GM18517 (cell line): ENCODE data around the gene GLS2.
A peak's percentile ranks its signal among the peaks of the same experiment; 100 is the strongest.
"Not testable (repeated sequence)": the region's sequence is repeated elsewhere in the genome, so short reads cannot be mapped to it uniquely, and the experiment has no call there.

ENCODE experiments used
- ATAC-seq: cut with Tn5 transposase; IDR thresholded peaks from one replicate; pipeline ENCODE4 v1.9.1; 2021; ENCODE audit warnings: mild to moderate bottlenecking, moderate library complexity; ENCODE audit not compliant: unreplicated experiment

The GLS2 gene

DNA sequence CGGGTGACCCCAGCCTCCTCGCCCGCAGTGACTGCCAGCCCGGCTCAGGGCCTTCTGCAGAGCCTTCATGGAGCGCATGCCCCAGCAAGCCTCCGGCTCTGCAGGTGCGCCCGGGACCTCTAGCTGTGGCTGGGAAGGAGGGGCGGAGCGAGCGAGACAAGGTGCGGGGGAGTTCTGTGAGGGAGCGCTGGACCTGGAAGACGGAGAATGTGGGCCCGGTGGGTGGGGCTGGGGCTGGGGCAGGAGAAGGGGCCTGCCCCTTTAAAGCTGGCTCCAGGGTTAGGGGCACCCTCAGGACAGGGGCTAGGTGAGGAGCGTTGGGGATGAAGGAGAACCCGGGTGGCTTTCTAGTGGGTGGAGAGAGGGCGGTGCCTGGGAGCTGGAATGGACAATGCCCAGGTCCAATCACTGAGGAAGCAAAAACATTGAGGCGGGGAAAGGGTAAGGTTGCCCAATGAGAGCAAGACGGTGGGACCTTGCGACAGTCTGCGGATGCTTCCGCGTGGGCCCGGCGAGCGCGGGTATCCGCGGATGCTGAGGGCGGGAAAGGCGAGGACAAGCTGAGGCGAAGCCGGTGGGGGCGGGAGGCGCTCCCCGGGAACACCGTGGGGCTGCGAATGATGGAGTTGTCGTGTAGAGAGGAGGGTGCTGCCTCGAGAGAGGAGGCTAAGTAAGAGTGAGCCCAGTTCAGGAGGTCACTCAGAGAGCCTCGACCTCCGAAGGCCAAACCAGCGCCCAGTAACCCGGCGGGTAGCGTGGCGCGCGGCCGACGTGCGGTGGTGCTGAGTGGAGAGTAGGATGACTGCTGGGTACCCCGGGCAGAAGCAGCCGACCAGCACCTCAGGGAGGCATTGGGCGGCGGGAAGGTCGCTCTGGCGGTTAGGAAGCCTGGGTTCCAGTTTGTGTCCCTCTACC lies at the start of gene GLS2:
Gene GLS2 (minus strand): TSS at position 121 of the 915 bp plus-strand sequence. CDS start 43 bp downstream, at position 78.
- peak; percentile 94 for ATAC-seq

DNA sequence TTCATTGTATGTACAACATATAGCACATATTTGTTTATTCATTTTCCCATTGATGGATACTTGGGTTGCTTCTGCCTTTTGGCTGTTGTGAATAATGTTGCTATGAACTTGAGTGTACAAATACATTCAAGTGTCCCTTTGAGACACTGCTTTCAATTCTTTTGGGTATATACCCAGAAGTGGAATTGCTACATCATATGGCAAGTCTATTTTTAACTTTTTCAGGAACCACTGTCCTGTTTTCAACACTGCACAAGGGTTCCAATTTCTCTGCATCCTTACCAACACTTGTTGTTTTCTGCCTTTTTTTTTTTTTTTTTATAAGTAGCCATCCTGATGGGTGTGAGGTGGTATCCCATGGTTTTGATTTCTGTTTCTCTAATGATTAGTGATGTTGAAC lies 49.6 kb upstream of the GLS2 start:
- ATAC-seq = no peak

DNA sequence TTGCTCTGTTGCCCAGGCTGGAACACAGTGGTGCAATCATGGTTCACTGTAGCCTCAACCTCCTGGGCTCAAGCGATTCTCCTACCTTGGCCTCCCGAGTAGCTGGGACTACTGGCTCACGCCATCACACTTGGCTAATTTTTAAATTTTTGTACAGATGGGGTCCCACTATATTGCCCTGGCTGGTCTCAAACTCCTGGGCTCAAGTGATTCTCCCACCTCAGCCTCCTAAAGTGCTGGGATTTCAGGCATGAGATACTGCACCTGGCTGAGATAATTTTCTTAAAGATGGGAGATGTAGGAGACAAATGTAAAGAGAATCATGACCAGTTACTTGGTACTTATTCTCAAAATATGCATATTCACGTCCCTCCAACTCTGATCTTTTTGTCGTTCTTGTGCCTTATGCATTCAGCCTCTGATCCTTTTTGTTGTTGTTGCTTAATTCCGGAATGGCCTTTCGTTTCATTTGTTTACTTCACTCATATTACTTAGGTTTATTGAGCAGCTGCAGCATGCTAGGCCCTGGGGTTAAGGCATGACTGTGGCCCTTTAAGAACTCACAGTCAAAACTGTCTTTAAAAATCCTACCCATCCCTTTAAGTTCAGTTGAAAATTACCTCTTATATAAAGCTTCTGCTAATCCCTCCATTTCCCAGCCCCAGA lies 42.6 kb upstream of the GLS2 start:
- no peak for ATAC-seq

DNA sequence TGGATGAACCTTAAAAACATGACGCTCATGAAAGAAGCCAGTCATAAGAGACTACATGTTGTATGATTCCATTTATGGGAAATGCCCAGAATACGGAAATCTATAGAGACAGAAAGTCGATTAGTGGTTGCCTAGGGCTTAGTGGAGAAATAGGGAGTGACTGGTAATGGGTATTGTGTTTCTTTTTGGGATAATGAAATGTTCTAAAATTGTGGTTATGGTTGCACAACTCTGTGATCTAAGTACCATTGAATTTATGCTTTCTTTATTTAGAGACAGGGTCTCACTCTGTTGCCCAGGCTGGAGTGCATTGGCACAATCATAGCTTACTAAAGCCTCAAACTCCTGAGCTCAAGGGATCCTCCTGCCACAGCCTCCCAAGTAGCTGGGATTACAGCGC lies 41.7 kb upstream of the GLS2 start:
- ATAC-seq = no peak

DNA sequence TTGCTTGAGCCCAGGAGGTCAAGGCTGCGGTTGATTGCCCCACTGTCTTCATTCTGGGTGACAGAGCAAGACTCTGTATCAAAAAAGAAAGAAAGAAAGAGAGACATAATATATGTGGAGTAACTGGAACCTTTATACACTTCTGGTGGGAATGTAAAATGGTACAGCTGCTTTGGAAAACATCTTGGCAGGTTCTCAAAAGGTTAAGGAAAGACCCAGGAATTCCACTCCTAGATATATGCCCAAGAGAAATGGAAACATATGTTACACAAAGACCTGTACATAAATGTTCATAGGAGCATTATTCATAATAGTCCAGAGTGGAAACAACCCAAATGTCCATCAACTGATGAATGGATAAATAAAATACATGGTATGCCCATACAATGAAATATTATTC lies 40.9 kb upstream of the GLS2 start:
- no peak for ATAC-seq

DNA sequence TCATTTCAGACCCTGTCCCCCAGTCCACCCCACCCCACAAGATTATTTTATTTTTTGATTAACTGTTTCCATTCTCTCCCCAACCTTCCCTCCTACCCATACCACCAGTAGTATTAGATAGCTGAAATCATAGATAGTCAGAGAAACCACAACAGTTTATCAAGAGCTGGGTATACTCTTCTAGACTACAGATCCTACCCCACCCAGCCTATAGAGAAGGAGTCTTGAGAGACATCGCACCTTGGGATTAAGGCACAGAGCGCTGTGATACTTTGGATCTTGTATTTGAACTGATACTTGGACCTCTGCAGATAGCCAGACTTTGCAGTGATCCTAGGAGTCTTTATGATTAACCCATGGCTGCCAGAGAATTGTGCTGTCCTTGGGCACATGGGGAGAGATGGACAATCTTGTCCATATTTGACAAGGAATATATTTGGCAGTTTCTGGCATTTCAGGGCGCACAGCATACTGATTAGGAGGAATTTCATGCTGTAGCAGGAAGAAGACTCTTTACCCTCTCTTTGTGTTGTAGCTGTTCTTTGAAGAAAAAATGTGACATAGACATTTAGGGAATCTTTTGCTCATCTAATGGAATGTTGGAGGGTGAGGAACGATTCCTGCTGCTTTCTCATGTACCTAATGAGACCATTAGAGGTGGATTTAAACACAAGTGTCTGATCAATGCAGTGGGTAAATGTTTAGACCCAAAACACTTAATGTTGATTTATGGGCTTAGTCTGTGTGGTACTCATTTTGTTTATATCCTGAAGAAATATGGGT lies 34.6 kb upstream of the GLS2 start:
- ATAC-seq = no peak

DNA sequence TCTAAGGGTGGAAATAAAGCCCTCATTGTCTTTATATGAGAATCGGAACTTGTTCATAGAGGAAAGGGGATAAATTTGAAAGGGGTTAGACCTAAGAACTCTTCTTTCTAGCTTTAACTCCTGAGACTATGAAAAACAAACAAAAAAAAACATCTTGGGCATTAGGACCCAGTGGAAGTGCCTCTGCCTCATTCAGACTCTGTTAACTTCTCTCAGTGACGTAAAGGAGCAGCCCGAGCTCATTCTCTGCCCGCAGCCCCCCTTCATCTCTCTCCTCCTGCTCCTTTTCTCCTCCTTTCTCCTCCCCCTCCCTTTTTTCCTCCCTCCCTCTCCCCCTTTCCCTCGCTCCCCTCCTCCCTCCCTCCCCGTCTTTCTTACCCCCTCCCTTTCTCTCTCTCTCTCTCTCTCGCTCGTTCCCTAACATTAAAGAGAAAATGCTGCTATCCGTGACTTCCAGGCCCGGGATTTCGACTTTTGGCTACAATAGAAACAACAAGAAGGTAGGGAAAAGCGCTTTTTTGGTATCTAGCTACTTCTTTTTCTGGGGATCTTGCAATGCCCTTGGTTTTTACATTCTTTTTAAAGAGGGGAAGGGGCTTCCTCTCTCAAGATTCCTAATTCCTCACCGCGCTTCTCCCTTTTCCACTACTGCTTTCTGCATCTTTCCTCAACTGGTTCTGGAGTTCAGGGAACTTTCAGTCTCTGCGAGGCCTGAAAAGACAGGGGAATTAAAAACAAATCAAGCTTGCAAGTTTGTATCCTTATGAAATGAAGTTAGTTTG lies 33.8 kb upstream of the GLS2 start, which contains the start of gene RBMS2:
Gene RBMS2 (plus strand): TSS at position 231 of the 782 bp plus-strand sequence. CDS start 204 bp downstream, at position 435.
- ATAC-seq = no peak

DNA sequence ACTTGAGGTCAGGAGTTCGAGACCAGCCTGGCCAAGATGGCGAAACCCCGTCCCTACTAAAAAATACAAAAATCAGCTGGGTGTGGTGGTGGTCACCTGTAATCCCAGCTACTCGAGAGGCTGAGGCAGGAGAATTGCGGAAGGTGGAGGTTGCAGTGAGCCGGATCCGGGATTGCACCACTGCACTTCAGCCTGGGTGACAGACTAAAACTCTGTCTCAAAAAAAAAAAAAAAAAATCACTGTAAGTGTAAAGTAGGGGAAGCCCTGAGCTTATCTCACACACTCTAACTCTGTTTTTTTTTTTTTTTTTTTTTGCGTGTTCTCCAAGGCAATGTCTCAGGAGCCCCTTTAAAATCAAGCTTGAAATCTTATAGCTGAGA lies 33.2 kb upstream of the GLS2 start:
- no peak for ATAC-seq

DNA sequence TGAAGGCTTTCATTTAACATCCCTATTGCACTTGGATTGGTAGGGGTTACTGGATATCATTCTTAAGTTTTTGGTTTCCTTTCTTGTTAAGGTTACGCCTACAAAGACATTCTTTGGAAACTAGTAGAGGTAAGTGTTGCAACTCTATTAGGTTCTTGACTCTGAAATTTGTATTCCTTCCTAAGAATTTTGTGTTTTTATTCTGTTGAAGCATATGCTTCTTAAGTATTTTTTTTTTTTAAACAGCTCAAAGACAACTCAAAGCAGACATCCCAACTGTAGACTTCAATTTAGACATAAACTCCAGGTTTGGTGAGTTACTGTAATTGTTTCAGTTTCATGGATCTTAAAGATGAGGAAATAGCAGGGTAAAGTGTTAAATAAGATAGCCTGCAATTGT lies 32.5 kb upstream of the GLS2 start:
- ATAC-seq = no peak

DNA sequence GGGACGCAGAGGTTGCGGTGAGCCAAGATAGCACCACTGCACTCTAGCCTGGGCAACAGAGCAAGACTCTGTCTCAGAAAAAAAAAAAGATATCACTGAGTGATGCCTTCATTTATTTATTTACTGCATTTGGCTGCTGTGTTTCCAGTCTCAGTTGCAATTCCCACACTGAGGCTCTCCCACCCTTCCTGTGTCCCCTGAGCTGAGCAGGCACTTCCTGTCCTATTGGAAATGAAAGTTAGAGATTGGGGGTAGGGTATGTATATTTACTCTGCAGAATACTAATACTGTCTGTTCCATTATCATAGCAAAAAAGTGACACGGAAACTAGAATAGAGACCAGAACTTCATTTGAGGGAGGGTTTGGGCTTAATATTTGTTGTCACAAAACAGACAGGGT lies 32.1 kb upstream of the GLS2 start:
- no peak for ATAC-seq

DNA sequence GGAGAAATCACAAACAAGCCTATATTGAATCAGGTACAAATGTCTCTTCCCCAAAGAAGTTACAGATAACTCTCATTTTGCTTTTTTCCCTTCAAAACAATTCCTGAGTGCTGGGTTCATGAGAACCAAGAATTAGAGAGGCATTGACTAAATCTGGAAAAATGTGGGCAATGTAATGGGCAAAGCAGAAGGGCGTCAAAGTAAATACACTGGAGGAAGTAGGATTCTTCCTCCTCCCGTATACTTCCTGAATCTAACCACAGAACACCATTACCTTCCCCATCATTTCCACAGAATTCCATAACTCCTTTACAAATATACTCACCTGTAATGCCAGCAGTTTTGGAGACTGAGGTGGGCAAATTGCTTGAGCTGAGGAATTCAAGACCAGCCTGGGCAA lies 30.6 kb upstream of the GLS2 start:
- no peak for ATAC-seq

DNA sequence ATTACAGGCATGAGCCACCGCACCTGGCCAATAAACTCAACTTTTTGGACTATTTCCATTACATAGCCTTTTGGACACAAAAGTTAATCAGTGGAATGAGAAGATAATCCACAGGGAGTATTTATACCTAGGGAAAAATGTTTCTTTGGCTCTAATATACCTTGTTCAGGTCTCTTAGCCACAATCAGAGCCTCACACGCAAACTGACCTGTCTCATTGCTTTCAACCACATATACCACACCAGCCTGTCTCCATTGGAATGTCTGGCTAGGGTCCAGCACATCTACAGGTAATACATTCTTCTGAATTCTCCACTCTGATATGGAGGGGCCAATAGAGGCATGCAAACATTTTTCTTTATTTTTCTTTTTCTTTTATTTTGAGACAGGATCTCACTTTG lies 29.9 kb upstream of the GLS2 start:
- no peak for ATAC-seq

DNA sequence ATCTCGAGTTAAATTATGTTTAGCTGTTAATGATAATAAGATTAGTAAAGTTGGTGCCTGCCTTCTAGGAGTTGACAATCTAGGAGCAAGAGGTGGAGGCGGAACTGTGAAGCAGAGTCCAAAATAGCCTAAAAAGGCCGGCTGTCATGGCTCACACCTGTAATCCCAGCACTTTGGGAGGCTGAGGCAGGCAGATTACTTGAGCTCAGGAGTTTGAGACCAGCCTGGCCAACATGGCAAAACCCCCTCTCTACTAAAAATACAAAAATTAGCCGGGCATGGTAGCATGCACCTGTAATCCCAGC lies 26.0 kb upstream of the GLS2 start:
- ATAC-seq = not testable (repeated sequence)

DNA sequence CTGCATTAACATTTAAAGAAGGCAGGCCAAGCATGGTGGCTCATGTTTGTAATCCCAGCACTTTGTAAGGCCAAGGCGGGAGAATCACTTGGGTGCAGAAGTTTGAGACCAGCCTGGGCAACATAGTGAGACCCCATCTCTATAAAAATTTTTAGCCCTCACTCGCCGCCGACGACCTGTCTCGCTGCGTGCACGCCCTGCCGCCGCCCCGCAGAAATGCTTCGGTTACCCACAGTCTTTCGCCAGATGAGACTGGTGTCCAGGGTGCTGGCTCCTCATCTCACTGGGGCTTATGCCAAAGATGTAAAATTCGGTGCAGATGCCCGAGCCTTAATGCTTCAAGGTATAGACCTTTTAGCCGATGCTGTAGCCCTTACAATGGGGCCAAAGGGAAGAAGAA lies 22.8 kb upstream of the GLS2 start:
- ATAC-seq = no peak

DNA sequence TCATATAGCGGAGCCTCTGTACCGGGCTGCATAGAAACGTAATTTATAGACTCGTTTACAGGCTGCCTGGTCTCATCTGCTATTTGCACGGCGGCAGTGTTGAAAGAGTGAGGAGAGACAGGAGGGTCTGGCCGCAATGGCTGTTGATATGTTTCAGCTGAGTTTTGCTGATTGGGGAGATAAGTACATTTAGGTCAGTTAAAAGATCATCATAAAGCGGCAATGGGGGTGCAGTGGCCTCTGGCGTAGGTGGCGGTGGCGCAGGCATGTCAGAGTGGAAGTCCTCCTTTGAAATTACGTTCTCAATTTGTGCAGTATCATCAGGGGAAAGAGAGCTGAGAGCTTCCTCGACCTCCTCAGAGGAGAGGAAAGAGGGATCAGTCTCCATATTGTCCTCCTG lies 11.9 kb upstream of the GLS2 start:
- ATAC-seq = not testable (repeated sequence)

DNA sequence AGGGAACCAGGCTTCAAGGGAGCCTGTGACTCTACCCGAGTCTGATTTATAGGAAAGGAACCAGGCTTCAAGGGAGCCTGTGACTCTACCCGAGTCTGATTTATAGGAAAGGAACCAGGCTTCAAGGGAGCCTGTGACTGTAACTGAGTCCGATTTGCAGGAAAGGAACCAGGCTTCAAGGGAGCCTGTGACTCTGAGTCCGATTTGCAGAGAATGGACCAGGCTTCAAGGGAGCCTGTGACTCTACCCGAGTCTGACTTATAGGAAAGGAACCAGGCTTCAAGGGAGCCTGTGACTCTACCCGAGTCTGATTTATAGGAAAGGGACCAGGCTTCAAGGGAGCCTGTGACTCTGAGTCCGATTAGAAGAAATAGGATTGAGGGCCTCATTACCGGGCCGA lies 11.5 kb upstream of the GLS2 start:
- ATAC-seq = not testable (repeated sequence)

DNA sequence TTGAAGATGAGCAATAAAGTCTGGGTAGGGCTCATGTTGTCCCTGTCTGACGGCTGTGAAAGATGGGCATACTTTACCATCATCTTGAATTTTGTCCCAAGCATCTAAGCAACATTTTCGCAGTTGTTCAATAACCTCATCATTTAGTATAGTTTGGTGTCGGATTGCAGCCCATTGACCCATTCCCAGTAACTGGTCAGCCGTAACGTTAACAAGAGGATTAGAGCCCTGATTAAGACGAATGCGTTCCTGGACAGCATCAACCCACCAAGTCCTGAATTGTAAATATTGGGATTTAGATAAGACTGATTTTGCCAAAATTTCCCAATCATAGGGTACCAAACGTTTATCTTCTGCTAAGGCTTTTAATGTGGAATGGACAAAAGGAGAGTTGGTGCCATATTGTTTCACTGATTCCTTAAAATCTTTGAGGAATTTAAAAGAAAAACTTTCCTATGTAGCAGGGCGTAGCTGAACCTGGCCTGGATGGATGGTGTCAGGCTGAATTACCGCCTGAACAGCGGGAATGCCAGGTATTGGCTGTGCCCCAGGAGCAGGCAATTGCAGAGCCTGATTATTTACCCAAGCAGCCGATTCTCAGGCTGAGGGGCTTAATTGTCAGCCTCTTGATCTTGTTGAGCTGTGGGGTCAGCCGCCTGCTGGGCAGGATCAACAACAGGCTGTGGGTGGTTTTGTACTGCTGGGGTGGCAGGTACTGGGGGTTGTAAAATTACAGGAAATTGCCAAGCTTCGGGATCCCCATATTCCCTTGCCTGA lies 10.4 kb upstream of the GLS2 start:
- ATAC-seq = not testable (repeated sequence)

DNA sequence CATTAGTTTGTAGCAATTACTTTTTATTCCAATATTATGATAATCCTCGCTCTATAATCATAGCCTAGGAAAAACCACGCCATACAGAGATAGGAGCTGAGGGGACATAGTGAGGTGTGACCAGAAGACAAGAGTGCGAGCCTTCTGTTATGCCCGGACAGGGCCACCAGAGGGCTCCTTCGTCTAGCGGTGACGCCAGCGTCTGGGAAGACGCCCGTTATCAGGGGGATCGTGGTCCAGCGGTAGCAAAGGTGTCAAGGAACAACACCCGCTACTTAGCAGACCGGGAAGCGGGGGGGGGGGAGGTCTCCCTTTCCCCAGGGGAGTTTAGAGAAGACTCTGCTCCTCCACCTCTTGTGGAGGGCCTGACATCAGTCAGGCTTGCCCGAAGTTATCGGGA lies 8.7 kb upstream of the GLS2 start:
- not testable (repeated sequence) for ATAC-seq

DNA sequence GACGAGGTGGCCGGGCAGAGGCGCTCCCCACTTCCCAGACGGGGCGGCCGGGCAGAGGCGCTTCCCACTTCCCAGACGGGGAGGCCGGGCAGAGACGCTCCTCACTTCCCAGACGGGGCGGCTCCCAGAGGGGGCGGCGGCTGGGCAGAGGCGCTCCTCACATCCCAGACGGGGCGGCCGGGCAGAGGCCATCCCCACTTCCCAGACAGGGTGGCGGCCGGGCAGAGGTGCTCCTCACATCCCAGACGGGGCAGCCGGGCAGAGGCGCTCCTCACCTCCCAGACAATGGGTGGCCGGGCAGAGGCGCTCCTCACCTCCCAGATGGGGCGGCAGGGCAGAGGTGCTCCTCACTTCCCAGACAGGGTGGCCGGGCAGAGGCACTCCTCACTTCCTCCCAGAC lies 6.5 kb upstream of the GLS2 start:
- not testable (repeated sequence) for ATAC-seq

DNA sequence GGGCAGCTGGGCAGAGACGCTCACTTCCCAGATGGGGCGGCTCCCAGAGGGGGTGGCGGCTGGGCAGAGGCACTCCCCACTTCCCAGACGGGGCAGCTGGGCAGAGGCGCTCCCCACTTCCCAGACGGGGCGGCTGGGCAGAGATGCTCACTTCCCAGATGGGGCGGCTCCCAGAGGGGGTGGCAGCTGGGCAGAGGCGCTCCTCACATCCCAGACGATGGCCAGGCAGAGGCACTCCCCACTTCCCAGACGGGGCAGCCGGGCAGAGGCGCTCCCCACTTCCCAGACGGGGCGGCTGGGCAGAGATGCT lies 6.1 kb upstream of the GLS2 start:
- ATAC-seq = not testable (repeated sequence)
